H1 (cell line): ENCODE measurements around the gene RFX1. TPM values are rescaled to one million over a fixed set of nuclear protein-coding genes. Genes with fewer than 3 reads are reported as not detected.

ENCODE experiments used
- CBX5 ChIP-seq: fragments of 300-800, 300-1000 bp; sonication (generic); IDR thresholded peaks from 2 replicates; pipeline ENCODE4 v1.7.1; 2016; ENCODE audit warnings: antibody characterized with exemption, low read length, low read depth
- CEBPB ChIP-seq: IDR thresholded peaks from 2 replicates; pipeline ENCODE4 v1.6.1; 2012; ENCODE audit warnings: low read depth, low read length
- CHD7 ChIP-seq: fragments of 300-600 bp; sonication (generic); IDR thresholded peaks from 2 replicates; pipeline ENCODE4 v1.7.1; 2012; ENCODE audit warnings: low read length, moderate library complexity, mild to moderate bottlenecking, inconsistent platforms; ENCODE audit not compliant: insufficient replicate concordance
- CTBP2 ChIP-seq: IDR thresholded peaks from 2 replicates; pipeline ENCODE4 v1.7.0; 2011; ENCODE audit warnings: borderline replicate concordance, mild to moderate bottlenecking, moderate library complexity, mixed read lengths, low read length; ENCODE audit not compliant: insufficient read depth, insufficient read length
- KDM4A ChIP-seq: IDR thresholded peaks from one replicate; pipeline ENCODE4 v1.7.1; 2012; ENCODE audit warnings: low read depth, mild to moderate bottlenecking, moderate library complexity, low read length, inconsistent platforms; ENCODE audit not compliant: severe bottlenecking
- MAX ChIP-seq: IDR thresholded peaks from 2 replicates; pipeline ENCODE4 v1.6.1; 2012; ENCODE audit warnings: inconsistent platforms
- NANOG ChIP-seq: IDR thresholded peaks from 2 replicates; pipeline ENCODE4 v1.6.1; 2011; ENCODE audit warnings: low read length, low read depth, mild to moderate bottlenecking, inconsistent platforms; ENCODE audit not compliant: insufficient read depth, poor library complexity, severe bottlenecking
- SRF ChIP-seq: IDR thresholded peaks from 2 replicates; pipeline ENCODE4 v1.6.1; 2011; ENCODE audit warnings: mild to moderate bottlenecking, low read depth, low read length, moderate library complexity
- polyA plus RNA-seq, 7 experiments: library from polyadenylated mRNA; depleted of rRNA in 3 of 7; stranded (reverse) in 5 of 7; unstranded in 2 of 7; fragments of >200 nt in 5 of 7; fragments of 200-250 nt in 2 of 7; gene quantifications; 1 replicate in 5 of 7; 2 replicates in 1 of 7; 4 replicates in 1 of 7; pipeline versions ENCODE4 v1.2.1 to v1.2.3, GENCODE V29; 2011 to 2013; ENCODE audit warnings: missing spikeins in 2 of 7, mixed read lengths in 2 of 7
- total RNA-seq: library from RNA; stranded (reverse); fragmentation: NEBNext Ultra II Directional; extraction: Animal tissue kit (Norgen Biotek cat#: 25700); gene quantifications from 2 replicates; pipeline ENCODE4 v1.2.1, GENCODE V29; 2021
- TF ChIP-seq, protein P1 (sequence below), 3 experiments: IDR thresholded peaks; 1 replicate in 2 of 3; 2 replicates in 1 of 3; pipeline versions ENCODE4 v1.5.1 to v1.6.1; 2011; ENCODE audit warnings: low read length in 3 of 3, mild to moderate bottlenecking in 3 of 3, inconsistent platforms in 2 of 3, low read depth in 1 of 3, moderate library complexity in 1 of 3; ENCODE audit not compliant: insufficient read depth in 1 of 3; ENCODE audit errors: control extremely low read depth in 1 of 3

Gene RFX1
- total and polyA plus RNA-seq, 2 of the 8 experiments (the other 6 are each of a cell fraction or from before 2014, with no cell fraction given), result 4.9 to 17.0 TPM

DNA sequence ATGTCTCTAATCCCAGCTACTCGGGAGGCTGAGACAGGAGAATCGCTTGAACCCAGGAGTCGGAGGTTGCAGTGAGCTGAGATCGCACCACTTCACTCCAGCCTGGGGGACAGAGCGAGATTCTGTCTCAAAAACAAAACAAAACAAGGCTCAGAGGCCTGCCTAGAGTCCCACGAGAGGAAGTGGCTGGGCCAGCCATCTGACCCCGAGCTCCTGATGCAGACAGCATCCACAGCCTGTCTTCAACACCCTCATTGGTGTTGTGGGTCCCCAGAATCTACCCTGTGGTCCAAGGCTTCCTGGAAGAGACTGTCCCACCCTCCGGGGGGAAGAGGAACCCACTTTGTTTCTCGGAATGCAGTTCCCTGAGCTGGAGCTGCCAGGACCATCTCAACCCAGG lies 24.7 kb downstream of the RFX1 start (continued):
- TF ChIP-seq CHD7 (no peak), CTBP2 (no peak), KDM4A (no peak), SRF (no peak), NANOG (no peak), CBX5 (no peak), MAX (no peak), CEBPB (no peak)
- TF ChIP-seq, protein P1, sequence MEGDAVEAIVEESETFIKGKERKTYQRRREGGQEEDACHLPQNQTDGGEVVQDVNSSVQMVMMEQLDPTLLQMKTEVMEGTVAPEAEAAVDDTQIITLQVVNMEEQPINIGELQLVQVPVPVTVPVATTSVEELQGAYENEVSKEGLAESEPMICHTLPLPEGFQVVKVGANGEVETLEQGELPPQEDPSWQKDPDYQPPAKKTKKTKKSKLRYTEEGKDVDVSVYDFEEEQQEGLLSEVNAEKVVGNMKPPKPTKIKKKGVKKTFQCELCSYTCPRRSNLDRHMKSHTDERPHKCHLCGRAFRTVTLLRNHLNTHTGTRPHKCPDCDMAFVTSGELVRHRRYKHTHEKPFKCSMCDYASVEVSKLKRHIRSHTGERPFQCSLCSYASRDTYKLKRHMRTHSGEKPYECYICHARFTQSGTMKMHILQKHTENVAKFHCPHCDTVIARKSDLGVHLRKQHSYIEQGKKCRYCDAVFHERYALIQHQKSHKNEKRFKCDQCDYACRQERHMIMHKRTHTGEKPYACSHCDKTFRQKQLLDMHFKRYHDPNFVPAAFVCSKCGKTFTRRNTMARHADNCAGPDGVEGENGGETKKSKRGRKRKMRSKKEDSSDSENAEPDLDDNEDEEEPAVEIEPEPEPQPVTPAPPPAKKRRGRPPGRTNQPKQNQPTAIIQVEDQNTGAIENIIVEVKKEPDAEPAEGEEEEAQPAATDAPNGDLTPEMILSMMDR (IDR thresholded peaks at IDR 0.05; ENCODE audit: control extremely low read depth in 1 of 3, insufficient read depth in 1 of 3, low read depth in 1 of 3, low read length in 3 of 3), result no peak
